Activated naive CD4-positive, alpha-beta T cell treated with Interleukin-2 at 50 U/mL for 16 hours (primary cell): ENCODE measurements around the gene FGGY.

Experiments used
- DNase-seq: peaks from one replicate; pipeline ENCODE4 v3.0.0-alpha.2; 2020

The FGGY gene

GRCh38 chr1:59751801-59752200, 454.9 kb downstream of the FGGY start:
- DNase-seq, result no peak

- no peak for DNase-seq
Measured at GRCh38 chr1:59752556-59753414, 455.9 kb downstream of the FGGY start.

- no peak for DNase-seq
Measured at GRCh38 chr1:59755069-59755685, 458.3 kb downstream of the FGGY start.

DNA sequence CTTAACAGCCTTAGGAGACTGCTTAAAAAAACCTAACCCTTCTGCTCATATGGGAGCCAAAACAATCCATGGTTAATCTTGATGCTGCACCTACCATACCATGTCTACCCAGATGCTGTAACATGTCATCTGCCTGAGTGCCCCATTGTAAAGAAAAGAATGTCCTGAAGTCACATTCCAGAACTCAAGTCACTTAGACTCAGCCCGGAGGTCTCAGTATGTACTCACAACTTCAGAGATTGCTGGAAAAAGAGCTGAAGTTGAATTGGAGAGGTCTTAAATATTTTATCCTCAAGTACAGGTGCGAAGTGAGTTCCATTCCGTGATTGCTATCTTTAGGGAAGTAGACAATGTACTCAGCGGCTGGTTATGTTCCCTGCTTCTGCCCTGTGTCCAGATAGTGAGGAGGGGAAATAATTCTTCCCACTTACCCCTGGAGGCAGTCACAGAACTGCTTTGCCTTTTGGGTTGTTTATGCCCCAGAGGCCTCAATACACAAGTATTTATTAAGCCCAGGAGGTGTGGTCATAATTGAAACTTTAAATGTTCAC, 460.4 kb downstream of the FGGY start:
- DNase-seq, result no peak

DNA sequence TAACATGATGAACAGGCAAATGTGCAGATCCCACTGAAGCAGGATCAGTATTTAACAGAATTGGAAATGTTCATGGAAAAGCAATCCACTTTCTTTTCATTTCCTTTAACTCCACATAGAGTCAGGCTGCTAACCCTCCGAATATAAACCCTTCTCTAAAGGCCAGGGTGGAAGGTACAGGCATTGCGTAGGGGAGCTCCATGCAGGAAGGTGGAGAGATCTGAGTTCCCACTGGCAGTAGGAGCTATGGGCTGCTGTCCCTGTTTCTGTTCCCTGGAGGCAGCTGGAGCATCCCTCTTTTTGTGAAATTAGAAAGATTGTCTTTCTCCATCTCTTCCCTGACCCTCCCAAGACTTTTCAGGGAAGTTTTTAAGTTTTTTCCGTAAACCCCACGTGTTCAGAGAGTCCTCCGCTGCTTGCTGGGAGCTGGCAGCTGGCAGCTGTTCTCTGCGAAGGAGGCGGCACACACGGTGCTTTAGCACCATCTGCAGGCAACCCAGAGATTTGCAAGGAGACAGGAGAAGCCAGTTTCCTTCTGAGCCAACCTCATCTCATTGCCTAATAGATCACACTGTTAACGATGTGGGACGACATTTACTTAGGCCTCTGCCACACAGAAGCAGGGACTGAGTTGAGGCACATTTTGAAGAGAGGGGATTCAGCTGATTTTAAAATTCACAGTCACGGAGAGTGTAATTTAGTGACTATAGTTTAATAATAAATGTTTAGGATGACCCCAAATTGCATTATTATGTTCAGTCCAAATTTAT, 462.4 kb downstream of the FGGY start:
- peak; percentile 67 for DNase-seq

GRCh38 chr1:59761443-59761842, 464.5 kb downstream of the FGGY start:
- no peak for DNase-seq

DNA sequence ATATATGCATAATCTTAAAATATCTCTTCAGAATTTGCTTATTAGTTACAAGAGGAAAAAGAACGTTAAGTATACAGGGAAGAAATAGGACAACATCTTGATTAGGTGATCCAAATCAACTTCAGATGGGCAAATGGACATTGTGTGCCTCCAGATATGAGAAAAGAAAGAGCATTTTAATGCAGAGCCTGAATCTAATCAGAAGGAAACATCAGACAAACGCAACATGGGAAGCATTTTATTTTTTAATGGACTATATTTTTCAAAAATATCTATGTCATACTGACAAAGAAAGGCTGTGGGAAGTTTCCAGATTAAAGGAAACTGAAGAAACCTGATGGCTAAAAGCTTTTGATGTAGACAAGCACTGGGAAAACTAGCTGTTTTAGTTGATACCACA, 466.5 kb downstream of the FGGY start:
- DNase-seq, result no peak

GRCh38 chr1:59765011-59765730, 468.3 kb downstream of the FGGY start:
- no peak for DNase-seq

DNA sequence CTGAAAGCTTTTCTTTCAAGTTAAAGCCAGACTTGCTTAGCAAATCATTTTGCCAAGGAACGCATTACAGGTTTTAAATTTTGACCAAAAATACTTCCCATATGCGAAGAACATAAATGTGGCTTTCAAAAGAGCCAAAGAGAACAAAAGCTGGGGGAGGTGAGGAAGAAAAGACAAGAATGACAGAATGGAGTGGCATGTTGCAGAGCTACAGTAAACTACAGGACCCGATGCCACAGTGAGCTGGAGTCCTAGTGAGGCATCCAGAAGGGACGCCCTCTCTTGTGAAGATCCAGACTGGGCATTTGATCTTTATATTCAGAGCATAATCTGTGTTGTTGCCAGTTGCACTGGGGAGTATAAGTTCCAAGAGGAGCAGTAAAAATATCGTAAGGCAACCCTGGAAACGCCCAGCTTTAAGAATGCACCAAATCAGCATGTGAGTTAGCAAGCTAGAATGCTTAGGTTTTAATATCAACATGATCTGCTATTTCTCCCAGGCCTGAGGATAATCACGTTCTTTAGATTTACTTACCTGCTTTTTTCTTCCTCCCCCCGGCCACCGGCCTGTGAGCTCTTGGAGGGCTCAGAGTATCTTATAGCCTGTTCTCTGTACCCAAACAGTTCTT, 469.4 kb downstream of the FGGY start:
- no peak for DNase-seq

DNA sequence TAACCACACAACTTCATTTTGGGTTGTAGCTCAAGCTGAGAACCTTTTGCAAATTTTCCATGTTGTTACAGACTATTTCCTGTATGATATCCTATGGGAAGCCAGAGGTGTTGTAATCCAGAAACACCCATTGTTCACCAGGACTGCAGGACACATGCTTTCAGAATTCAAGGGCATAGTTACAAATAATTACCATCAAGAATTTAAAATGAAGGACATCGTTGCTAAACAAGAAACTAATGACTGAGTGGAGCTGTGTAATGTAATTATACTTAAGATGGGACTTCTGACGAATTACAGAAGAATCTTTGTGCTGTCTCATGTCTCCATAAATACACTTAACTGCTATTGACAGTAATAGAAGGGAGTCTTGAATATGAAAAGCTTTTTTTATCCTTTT, 470.2 kb downstream of the FGGY start:
- DNase-seq, result no peak

DNA sequence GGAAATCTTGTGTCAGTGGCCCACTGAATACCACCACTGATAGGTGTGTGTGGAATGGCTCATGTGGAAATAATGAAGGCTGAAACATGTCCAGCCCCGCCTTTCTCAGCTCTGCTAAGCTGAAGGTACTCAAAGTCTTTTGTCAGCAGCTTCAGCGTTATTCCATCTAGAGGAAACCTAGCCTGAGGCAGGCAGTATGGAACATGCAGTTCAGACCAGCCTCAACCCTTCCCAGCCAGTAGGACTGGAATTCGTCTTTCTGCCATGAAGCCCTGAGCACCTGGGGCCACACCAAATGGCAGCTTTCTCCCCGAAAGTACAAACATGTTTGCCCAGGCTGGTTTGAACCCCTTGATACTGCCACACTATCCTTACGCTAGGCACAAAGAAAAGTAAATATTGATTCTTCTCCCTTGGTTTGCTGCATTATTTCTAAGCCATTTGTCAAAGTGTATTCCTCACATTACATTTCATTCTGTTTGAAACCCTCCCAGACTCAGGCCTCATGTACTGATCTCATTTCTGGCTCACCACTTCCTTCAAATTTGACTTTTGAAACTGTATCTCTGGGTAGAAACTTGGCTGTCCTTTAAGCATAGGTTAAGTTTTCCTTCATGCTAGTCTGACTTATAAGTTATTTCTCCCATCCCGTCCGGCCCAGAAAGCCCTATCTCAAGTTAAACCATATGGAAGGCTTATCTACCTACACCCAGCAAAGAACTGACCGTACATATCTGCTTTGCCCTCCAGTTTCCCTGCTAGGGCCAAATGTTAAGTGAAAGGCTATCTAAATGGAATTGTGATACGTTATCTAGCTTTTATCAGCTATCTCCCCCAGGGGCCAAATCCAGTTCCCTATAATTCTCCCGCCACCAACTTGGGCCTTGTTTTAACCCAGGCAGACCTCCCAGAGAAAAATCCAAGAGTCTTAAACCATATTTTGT, 472.2 kb downstream of the FGGY start:
- no peak for DNase-seq

GRCh38 chr1:59769736-59770095, 472.8 kb downstream of the FGGY start:
- DNase-seq, result no peak

- no peak for DNase-seq
Measured at GRCh38 chr1:59771361-59771760, 474.5 kb downstream of the FGGY start.

DNA sequence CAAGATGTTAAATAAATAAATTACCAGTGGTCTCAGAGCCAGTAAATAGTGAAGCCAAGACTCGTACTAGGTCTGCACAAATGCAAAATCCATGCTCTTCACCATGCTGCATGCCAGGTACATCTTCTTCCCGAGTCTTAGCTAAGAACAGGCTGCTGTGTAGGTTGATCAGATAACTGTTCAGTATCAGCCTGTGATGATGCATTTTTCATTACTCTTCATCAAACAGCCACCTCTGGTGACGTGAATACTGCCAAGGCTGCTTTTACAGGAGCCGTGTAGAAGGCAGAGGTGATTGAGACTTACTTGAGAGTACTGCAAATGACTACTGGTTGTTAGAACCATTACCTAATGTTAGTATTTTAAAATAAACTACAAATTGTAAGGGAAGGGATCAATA, 478.6 kb downstream of the FGGY start:
- no peak for DNase-seq

DNA sequence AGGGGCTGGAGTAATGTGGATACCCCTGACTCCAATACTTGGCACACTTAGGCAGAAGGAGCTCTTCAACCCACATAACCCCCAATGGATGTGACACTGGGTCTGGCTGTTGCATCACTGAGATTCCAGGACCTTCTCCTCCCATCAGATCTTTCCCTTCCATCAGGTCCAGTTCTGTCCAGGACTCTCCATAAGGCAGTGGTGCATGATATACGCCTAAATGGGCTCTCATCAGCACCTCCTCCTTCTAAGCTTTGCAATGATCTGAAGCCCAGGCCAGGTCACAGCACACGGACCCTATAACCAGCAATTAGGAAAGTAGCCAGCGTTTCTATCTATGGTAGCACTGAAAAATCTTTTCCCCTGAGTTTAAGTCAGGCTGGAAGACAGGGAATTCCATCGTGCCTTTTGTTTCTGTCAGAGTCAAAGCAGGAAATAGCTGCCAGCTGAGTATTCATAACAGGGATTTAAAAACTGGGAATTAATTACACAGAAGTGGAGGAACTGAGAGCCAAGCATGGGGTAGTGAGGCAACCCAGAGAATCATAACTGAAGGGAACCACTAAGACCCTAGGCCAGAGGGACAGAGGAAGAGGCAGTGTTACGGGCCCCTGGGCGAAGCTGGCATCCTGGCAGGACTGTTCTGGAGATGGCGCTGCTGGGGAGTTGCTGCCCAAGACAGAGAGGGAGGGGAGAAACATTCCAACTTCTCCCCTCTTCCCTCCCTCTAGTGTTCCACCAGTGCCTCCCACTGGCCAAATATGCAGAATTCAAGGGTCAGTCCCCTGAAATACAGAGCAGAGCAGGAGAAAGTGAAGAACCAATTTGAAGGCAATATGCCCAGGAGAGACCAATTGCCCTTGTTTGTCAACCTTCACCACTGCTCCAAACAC, 480.3 kb downstream of the FGGY start:
- no peak for DNase-seq

DNA sequence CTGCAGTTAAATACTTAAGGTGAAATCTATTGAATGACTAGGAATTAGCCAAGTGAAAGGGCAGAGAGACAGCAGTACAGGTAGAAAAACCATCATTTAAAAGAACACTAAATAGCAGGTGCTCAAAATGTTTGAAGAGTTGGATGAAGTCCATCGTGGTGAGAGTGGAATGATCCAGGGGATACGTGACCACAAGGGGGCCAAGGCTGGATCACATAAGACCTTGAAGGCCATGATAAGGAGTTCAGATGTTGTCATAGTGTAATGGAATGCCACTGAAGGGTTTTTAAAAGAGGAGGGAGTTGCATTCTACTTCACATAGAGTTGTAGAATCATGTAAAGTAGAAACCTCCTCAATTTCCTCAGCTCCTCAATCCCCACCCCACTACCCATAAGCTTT, 483.1 kb downstream of the FGGY start:
- DNase-seq, result no peak

DNA sequence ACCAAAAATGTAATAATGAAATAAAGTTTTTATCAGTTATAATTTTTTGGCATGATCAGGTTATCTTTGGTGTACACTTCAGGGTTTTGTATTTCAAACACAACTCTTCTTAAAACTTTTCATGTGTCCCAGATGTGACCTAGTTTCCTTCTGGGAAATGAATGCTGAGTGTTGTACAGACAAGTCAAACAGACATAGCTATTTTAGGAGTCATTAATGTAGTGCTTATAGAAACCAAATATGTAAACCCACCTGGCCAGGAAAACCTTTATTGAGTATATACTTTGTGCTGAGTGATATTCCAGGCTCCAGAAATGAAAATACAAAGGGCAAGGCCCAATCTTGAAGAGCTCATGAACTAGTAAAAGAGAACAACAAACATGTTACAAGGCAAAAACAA, 491.9 kb downstream of the FGGY start:
- DNase-seq, result no peak

- no peak for DNase-seq
Measured at GRCh38 chr1:59798600-59798999, 501.7 kb downstream of the FGGY start.

GRCh38 chr1:59803458-59804038, 506.7 kb downstream of the FGGY start:
- DNase-seq, result no peak

GRCh38 chr1:59804301-59804700, 507.4 kb downstream of the FGGY start:
- DNase-seq, result no peak
